Natural killer cell (primary cell): ENCODE results near the gene TACC2. TPM values are rescaled to one million over a fixed set of nuclear protein-coding genes. Genes with fewer than 3 reads are reported as not detected.

Source experiments
- ATAC-seq, 3 donors: fragments of 150-1000 bp in 2 of 3; fragments of 200-7000 bp in 1 of 3; cut with Tn5 transposase; 1 replicate in 1 of 3; 2 replicates in 2 of 3; pipeline ENCODE4 v1.10.0; 2021; ENCODE audit warnings: mild to moderate bottlenecking in 2 of 3, moderate library complexity in 2 of 3
- DNase-seq, 2 donors: peaks; one replicate each; pipeline versions ENCODE4 v3.0.0 to v3.0.0-alpha.2; 2013 to 2021; ENCODE audit warnings: mixed read lengths in 1 of 2
- H3K27ac ChIP-seq: one replicate; pipeline ENCODE4 v1.5.1; 2013; ENCODE audit warnings: mild to moderate bottlenecking, low read length
- H3K27me3 ChIP-seq: one replicate; pipeline ENCODE4 v1.6.1; 2013; ENCODE audit warnings: low read length; ENCODE audit not compliant: control insufficient read depth, insufficient read depth
- H3K36me3 ChIP-seq: one replicate; pipeline ENCODE4 v1.6.1; 2013; ENCODE audit warnings: low read length; ENCODE audit not compliant: control insufficient read depth, insufficient read depth
- H3K4me1 ChIP-seq: one replicate; pipeline ENCODE4 v1.6.1; 2013; ENCODE audit warnings: low read length; ENCODE audit not compliant: control insufficient read depth, insufficient read depth
- H3K4me3 ChIP-seq: one replicate; pipeline ENCODE4 v1.5.1; 2013; ENCODE audit warnings: low read length
- H3K9me3 ChIP-seq: one replicate; pipeline ENCODE4 v1.6.1; 2013; ENCODE audit warnings: low read length; ENCODE audit not compliant: control insufficient read depth, insufficient read depth
- H3K27ac Mint-ChIP-seq, 2 donors: one replicate each; pipeline ENCODE4 v1.8.0; 2022; ENCODE audit warnings: mild to moderate bottlenecking in 2 of 2, mixed read lengths in 2 of 2, moderate library complexity in 1 of 2
- H3K27me3 Mint-ChIP-seq, 2 donors: one replicate each; pipeline ENCODE4 v1.8.0; 2022; ENCODE audit warnings: low read depth in 2 of 2, mixed read lengths in 2 of 2
- H3K36me3 Mint-ChIP-seq: one replicate; pipeline ENCODE4 v1.8.0; 2022; ENCODE audit warnings: mixed read lengths
- H3K4me1 Mint-ChIP-seq, 2 donors: one replicate each; pipeline ENCODE4 v1.8.0; 2022; ENCODE audit warnings: mixed read lengths in 2 of 2
- H3K4me3 Mint-ChIP-seq: one replicate; pipeline ENCODE4 v1.8.0; 2022; ENCODE audit warnings: mild to moderate bottlenecking, moderate library complexity, mixed read lengths
- H3K9me3 Mint-ChIP-seq, 2 donors: one replicate each; pipeline ENCODE4 v1.8.0; 2022; ENCODE audit warnings: mixed read lengths in 2 of 2
- CTCF ChIP-seq: fragments of 200-600 bp; IDR thresholded peaks from one replicate; pipeline ENCODE4 v1.8.0; 2022; ENCODE audit warnings: antibody characterized with exemption
- WGBS: methylation state at CpG from one replicate; pipeline ENCODE4 v1.1.7; 2013; ENCODE audit warnings: missing lambda C conversion rate; ENCODE audit not compliant: insufficient coverage; 5-methylcytosine and 5-hydroxymethylcytosine counted together
- intact Hi-C: fragments of 100-400 bp; cut with micrococcal nuclease; formaldehyde crosslinking; loops from one replicate; pipeline ENCODE4 v1.14.2; 2022
- total RNA-seq, 4 donors: library from RNA; stranded (reverse); fragments of 120-200 nt in 1 of 4; gene quantifications; one replicate each; pipeline versions ENCODE4 v1.2.3 to v1.2.4, GENCODE V29; 2013 to 2022

The TACC2 gene
- total RNA-seq, 3 donors from 2014 or later (not counting 1 experiment from before 2014, with no cell fraction given) = not detected

GRCh38 chr10:122054048-122055025, 65.4 kb downstream of the TACC2 start:
- Mint-ChIP-seq H3K9me3 (no peaks in the 10 kb centered on the region), H3K4me3 (no peak overlapping the region), H3K4me1 (no peaks in the 10 kb centered on the region), H3K27me3 (peaks cover 0 to 7% of the 10 kb centered on the region in 2 donors), H3K36me3 (no peaks in the 10 kb centered on the region), H3K27ac (no peak overlapping the region)
- intact Hi-C loops = no loop called here
- 54% methylated on average over 15 of the region's 15 CpGs for WGBS
- Histone ChIP-seq H3K27me3 (no peaks in the 10 kb centered on the region), H3K36me3 (no peaks in the 10 kb centered on the region), H3K4me3 (no peak overlapping the region), H3K4me1 (no peaks in the 10 kb centered on the region), H3K9me3 (no peaks in the 10 kb centered on the region), H3K27ac (no peak overlapping the region)
- ATAC-seq (no peak), DNase-seq (no peak)
- TF ChIP-seq CTCF = no peak

- H3K27ac ChIP-seq = no peak overlapping the region
- H3K36me3 ChIP-seq = no peaks in the 10 kb centered on the region
- Mint-ChIP-seq H3K36me3 (no peaks in the 10 kb centered on the region), H3K4me1 (no peaks in the 10 kb centered on the region), H3K27ac (no peak overlapping the region), H3K9me3 (no peaks in the 10 kb centered on the region), H3K4me3 (no peak overlapping the region), H3K27me3 (peaks cover 0 to 7% of the 10 kb centered on the region in 2 donors)
- H3K27me3 ChIP-seq = no peaks in the 10 kb centered on the region
- WGBS = 91% methylated on average over 5 of the region's 5 CpGs
- no peak overlapping the region for H3K4me3 ChIP-seq
- H3K4me1 ChIP-seq = no peaks in the 10 kb centered on the region
- intact Hi-C loops = no loop called here
- no peak for TF ChIP-seq CTCF
- H3K9me3 ChIP-seq = no peaks in the 10 kb centered on the region
- ATAC-seq = no peak
- DNase-seq = no peak
Observed at GRCh38 chr10:122055252-122055651, 66.3 kb downstream of the TACC2 start.

- Mint-ChIP-seq H3K27me3 (peaks cover 0 to 7% of the 10 kb centered on the region in 2 donors), H3K9me3 (no peaks in the 10 kb centered on the region), H3K36me3 (no peaks in the 10 kb centered on the region), H3K4me1 (no peaks in the 10 kb centered on the region), H3K27ac (no peak overlapping the region), H3K4me3 (no peak overlapping the region)
- ATAC-seq (no peak), DNase-seq (no peak)
- Histone ChIP-seq H3K27ac (no peak overlapping the region), H3K9me3 (no peaks in the 10 kb centered on the region), H3K27me3 (no peaks in the 10 kb centered on the region), H3K36me3 (no peaks in the 10 kb centered on the region), H3K4me3 (no peak overlapping the region), H3K4me1 (no peaks in the 10 kb centered on the region)
- 91% methylated on average over 8 of the region's 8 CpGs for WGBS
- no peak for TF ChIP-seq CTCF
- intact Hi-C loops = no loop called here
Observed at GRCh38 chr10:122056431-122057094, 67.6 kb downstream of the TACC2 start.
